HepG2 (cell line): Measurements from ENCODE around the gene CTSW. TPM values are rescaled to one million over a fixed set of nuclear protein-coding genes. Genes with fewer than 3 reads are reported as not detected.

ENCODE experiments used
- ATAC-seq: fragments of 200-7000 bp; cut with Tn5 transposase; 3 replicates; pipeline ENCODE4 v1.9.1; 2020; ENCODE audit warnings: mild to moderate bottlenecking, moderate library complexity
- BruUV-seq: library from RNA; stranded (reverse); fragments of 400-500 nt; replicated peaks from 2 replicates; lab custom pipeline; 2021; lab: Mats Ljungman, UMichigan
- CTCF ChIA-PET: fragments of 300-600 bp; formaldehyde crosslinking; extraction: SDS; loops from one replicate; lab custom pipeline; 2021; ENCODE audit warnings: low total read pairs, inconsistent platforms, low intra/inter-chr PET ratio; lab: Yijun Ruan, JAX
- POLR2A ChIA-PET: fragments of 350-600 bp; sonication (Branson Sonifier 250); formaldehyde crosslinking; loops from one replicate; lab custom pipeline; 2020; ENCODE audit warnings: antibody characterized with exemption, inconsistent platforms; lab: Yijun Ruan, JAX
- DNase-seq: peaks from one replicate; pipeline ENCODE4 v3.0.0-alpha.2; 2015; ENCODE audit warnings: low spot score
- FAIRE-seq: peaks from 3 replicates; lab custom pipeline; 2011; peaks lifted over from hg19 to GRCh38; lab: Jason Lieb, UNC
- H2AFZ ChIP-seq: one replicate; pipeline ENCODE4 v1.6.1; 2011; ENCODE audit warnings: low read length, inconsistent platforms
- H3K27ac ChIP-seq: fragments of 300-600 bp; 3 replicates; pipeline ENCODE4 v1.8.0; 2011; ENCODE audit warnings: mixed run types, mild to moderate bottlenecking, mixed read lengths, low read length, inconsistent platforms; ENCODE audit not compliant: insufficient read depth; ENCODE audit errors: extremely low read length
- H3K27me3 ChIP-seq, 2 experiments: fragments of 200-600 bp in 1 of 2; 2 replicates in 1 of 2; 3 replicates in 1 of 2; pipeline versions ENCODE4 v1.6.0 to v1.8.0; 2011; ENCODE audit warnings: low read length in 2 of 2, mild to moderate bottlenecking in 2 of 2, moderate library complexity in 2 of 2, inconsistent platforms in 1 of 2; ENCODE audit not compliant: insufficient read depth in 2 of 2, control insufficient read depth in 1 of 2
- H3K36me3 ChIP-seq, 2 experiments: fragments of 200-600 bp in 1 of 2; replicated peaks in 1 of 2; 2 replicates in 1 of 2; 3 replicates in 1 of 2; pipeline versions ENCODE4 v1.5.1 to v1.8.0; 2011; ENCODE audit warnings: low read length in 2 of 2, inconsistent platforms in 1 of 2; ENCODE audit not compliant: insufficient read depth in 2 of 2, control insufficient read depth in 1 of 2
- H3K4me1 ChIP-seq: 2 replicates; pipeline ENCODE4 v1.5.1; 2012; ENCODE audit warnings: low read length, inconsistent platforms; ENCODE audit not compliant: insufficient read depth
- H3K4me2 ChIP-seq: 2 replicates; pipeline ENCODE4 v1.6.0; 2011; ENCODE audit warnings: low read depth, low read length, inconsistent platforms
- H3K4me3 ChIP-seq, 3 experiments: fragments of 200-600 bp in 1 of 3; sonication (generic), shearing (Covaris generic) in 1 of 3; replicated peaks in 1 of 3; 2 replicates each; pipeline ENCODE4 v1.5.1; 2011 to 2016; ENCODE audit warnings: low read length in 3 of 3, inconsistent platforms in 2 of 3, low read depth in 2 of 3, mild to moderate bottlenecking in 2 of 3, control low read depth in 1 of 3, mixed read lengths in 1 of 3; ENCODE audit not compliant: insufficient read depth in 1 of 3
- H3K79me2 ChIP-seq: one replicate; pipeline ENCODE4 v1.6.1; 2011; ENCODE audit warnings: low read length, inconsistent platforms; ENCODE audit not compliant: insufficient read depth
- H3K9ac ChIP-seq: 2 replicates; pipeline ENCODE4 v1.6.0; 2011; ENCODE audit warnings: mild to moderate bottlenecking, low read depth, low read length, inconsistent platforms; ENCODE audit not compliant: insufficient read depth
- H3K9me3 ChIP-seq: 2 replicates; pipeline ENCODE4 v1.5.1; 2012; ENCODE audit warnings: mild to moderate bottlenecking, low read length
- H4K20me1 ChIP-seq: 2 replicates; pipeline ENCODE4 v1.6.0; 2011; ENCODE audit warnings: inconsistent platforms, mild to moderate bottlenecking, low read length, moderate library complexity; ENCODE audit not compliant: insufficient read depth
- CSRNP1 ChIP-seq: sonication (generic); formaldehyde crosslinking; IDR thresholded peaks from 2 replicates; pipeline ENCODE4 v1.8.1; 2023; ENCODE audit warnings: mild to moderate bottlenecking, missing genetic modification reagents
- EEA1 ChIP-seq: sonication (generic); formaldehyde crosslinking; IDR thresholded peaks from 2 replicates; pipeline ENCODE4 v1.5.1; 2020; ENCODE audit warnings: mild to moderate bottlenecking, missing genetic modification reagents, borderline replicate concordance
- ELF3 ChIP-seq: IDR thresholded peaks from 2 replicates; pipeline ENCODE4 v1.6.1; 2016; ENCODE audit warnings: missing genetic modification reagents, missing compliant biosample characterization
- ETV6 ChIP-seq: sonication (generic); formaldehyde crosslinking; conservative IDR thresholded peaks from 2 replicates; pipeline ENCODE4 v1.4.0; 2020; ENCODE audit warnings: missing genetic modification reagents
- IKZF1 ChIP-seq: fragments of 450-650 bp; IDR thresholded peaks from 2 replicates; pipeline ENCODE4 v1.7.1; 2016
- KAT8 ChIP-seq: IDR thresholded peaks from 2 replicates; pipeline ENCODE4 v1.6.1; 2016; ENCODE audit warnings: missing genetic modification reagents, missing compliant biosample characterization
- MED13 ChIP-seq: sonication (generic); formaldehyde crosslinking; IDR thresholded peaks from 2 replicates; pipeline ENCODE4 v1.5.0; 2020; ENCODE audit warnings: missing genetic modification reagents
- PHF5A ChIP-seq: IDR thresholded peaks from one replicate; pipeline ENCODE4 v1.6.1; 2018; ENCODE audit warnings: low read depth, missing genetic modification reagents; ENCODE audit not compliant: unreplicated experiment
- RXRB ChIP-seq: IDR thresholded peaks from 2 replicates; pipeline ENCODE4 v1.6.1; 2016; ENCODE audit warnings: borderline replicate concordance, missing genetic modification reagents, missing compliant biosample characterization
- SAFB2 ChIP-seq: sonication (generic); formaldehyde crosslinking; IDR thresholded peaks from 2 replicates; pipeline ENCODE4 v1.5.1; 2020; ENCODE audit warnings: missing genetic modification reagents, low read depth, mild to moderate bottlenecking, borderline replicate concordance
- SAP130 ChIP-seq: IDR thresholded peaks from 2 replicates; pipeline ENCODE4 v1.6.1; 2016; ENCODE audit warnings: low read depth
- SRSF1 ChIP-seq: fragments of 200-400 bp; formaldehyde crosslinking; optimal IDR thresholded peaks from 2 replicates; pipeline ENCODE3; 2017; ENCODE audit warnings: mild to moderate bottlenecking, low read depth, low read length, moderate library complexity
- TFDP1 ChIP-seq: IDR thresholded peaks from 2 replicates; pipeline ENCODE4 v1.6.1; 2016; ENCODE audit warnings: missing compliant biosample characterization, missing genetic modification reagents, borderline replicate concordance
- U2AF2 ChIP-seq: fragments of 200-400 bp; formaldehyde crosslinking; IDR thresholded peaks from 2 replicates; pipeline ENCODE4 v1.6.1; 2017; ENCODE audit warnings: low read depth, mild to moderate bottlenecking, low read length
- ZNF12 ChIP-seq: sonication (generic); formaldehyde crosslinking; IDR thresholded peaks from 2 replicates; pipeline ENCODE4 v1.5.0; 2020; ENCODE audit warnings: missing genetic modification reagents
- ZNF652 ChIP-seq: IDR thresholded peaks from 2 replicates; pipeline ENCODE4 v1.6.1; 2016; ENCODE audit warnings: low read depth, borderline replicate concordance
- WGBS: methylation state at CpG from one replicate; pipeline ENCODE4 v1.1.6; 2017; ENCODE audit warnings: low lambda C conversion rate; 5-methylcytosine and 5-hydroxymethylcytosine counted together
- in situ Hi-C: cut with HindIII; loops from 2 replicates; pipeline ENCODE4 v1.10.0; 2017; ENCODE audit warnings: low pct_unique_long_range_greater_than_20kb; ENCODE audit not compliant: extremely low pct_ligation_motif_present
- intact Hi-C: fragments of 100-400 bp; cut with micrococcal nuclease; formaldehyde crosslinking; loops from one replicate; pipeline ENCODE4 v1.10.0; 2022; ENCODE audit not compliant: unreplicated experiment
- polyA plus RNA-seq, 8 experiments: library from polyadenylated mRNA; depleted of rRNA in 3 of 8; stranded (reverse) in 7 of 8; unstranded in 1 of 8; fragments of >200 nt; fragmentation: Illumina TruSeq in 4 of 8; extraction: Trizol in 4 of 8; gene quantifications; 2 replicates each; pipeline versions ENCODE4 v1.2.1 to v1.2.3, GENCODE V29; 2011 to 2016; ENCODE audit warnings: low read depth in 4 of 8, missing spikeins in 1 of 8, mixed read lengths in 1 of 8; ENCODE audit not compliant: insufficient read depth in 1 of 8
- total RNA-seq, 5 experiments: library from RNA; depleted of rRNA; stranded (reverse); fragments of >200 nt; fragmentation: Illumina TruSeq; extraction: Trizol; gene quantifications; 2 replicates each; pipeline ENCODE4 v1.2.3, GENCODE V29; 2016; ENCODE audit warnings: low read depth in 1 of 5

The CTSW gene
- total and polyA plus RNA-seq, 2 of the 13 experiments (the other 11 are each of a cell fraction or from before 2014, with no cell fraction given), result 0.09 TPM; not detected in 1

- Histone ChIP-seq H3K4me1 (peaks cover 39% of the 10 kb centered on the region), H3K36me3 (0 out of 5 replicates have a peak, but pooled peaks cover 0 to 4% of the 10 kb centered on the region in 2 experiments), H3K79me2 (no peaks in the 10 kb centered on the region), H3K4me3 (peak overlapping the region; percentile 58 to 73 (median 63); a peak in 5 of 6 replicates), H3K9me3 (no peaks in the 10 kb centered on the region), H3K27me3 (no peaks in the 10 kb centered on the region; a peak in 1 of 5 replicates), H3K9ac (peak overlapping the region; percentile 48), H4K20me1 (no peaks in the 10 kb centered on the region), H2AFZ (no peak overlapping the region), H3K4me2 (peak overlapping the region; percentile 78), H3K27ac (peak overlapping the region; percentile 38)
- intact Hi-C loops (no loop called here), in situ Hi-C loops (no loop called here)
- ChIA-PET POLR2A (interaction anchor here (0.9 to 8.9 kb wide), 5 partner anchors 11 to 25 kb away, joined by 4 to 81 read pairs (median 4); partner anchors contain the start of genes CCDC85B, CFL1 and MUS81), CTCF (interaction anchor here (1.2 to 1.4 kb wide), 2 partner anchors 11 to 116 kb away, joined by 3 to 9 read pairs; no protein-coding TSS in a partner anchor)
- BruUV-seq, result no TSS peak
- FAIRE-seq (no peak), ATAC-seq (peak; percentile 45), DNase-seq (peak; percentile 80)
- 36% methylated on average over 20 of the region's 54 CpGs for WGBS
- no peak for TF ChIP-seq U2AF2
- TF ChIP-seq SAP130, result peak; percentile 87
- peak; percentile 70; the same call in 1 of the 2 replicates for TF ChIP-seq CSRNP1 (CRISPR knock-in tag)
- TF ChIP-seq SRSF1, result no peak
- peak; percentile 48 for TF ChIP-seq KAT8 (CRISPR knock-in tag)
- TF ChIP-seq TFDP1, result peak; percentile 21; the same call in 1 of the 2 replicates
- TF ChIP-seq PHF5A (CRISPR knock-in tag), result peak; percentile 19
- TF ChIP-seq ETV6 (CRISPR knock-in tag), result no peak
- no peak for TF ChIP-seq ZNF12 (CRISPR knock-in tag)
- peak; percentile 76; the same call in 1 of the 2 replicates for TF ChIP-seq SAFB2
- peak; percentile 67; the same call in 1 of the 2 replicates for TF ChIP-seq EEA1
- no peak for TF ChIP-seq ZNF652 (CRISPR knock-in tag)
- TF ChIP-seq MED13 (CRISPR knock-in tag), result no peak; the same call in 1 of the 2 replicates
- TF ChIP-seq IKZF1, result no peak
- peak; percentile 72; the same call in 1 of the 2 replicates for TF ChIP-seq RXRB (CRISPR knock-in tag)
- peak; percentile 70; the same call in 1 of the 2 replicates for TF ChIP-seq ELF3 (CRISPR knock-in tag)
These were observed 6.1 kb upstream of the CTSW start for GRCh38 chr11:65873318-65874156.
